Ascending aorta (tissue), 2 donors: ENCODE measurements around the gene VASH2. TPM values are rescaled to one million over a fixed set of nuclear protein-coding genes. Genes with fewer than 3 reads are reported as not detected.

Source experiments
- DNase-seq, 2 donors: peaks; one replicate each; pipeline ENCODE4 v3.0.0-alpha.2; 2019; ENCODE audit warnings: low spot score in 2 of 2
- H3K27ac ChIP-seq, 2 donors: fragments of 200-600 bp; sonication (generic); one replicate each; pipeline ENCODE4 v1.5.1; 2016 to 2017; ENCODE audit warnings: mild to moderate bottlenecking in 1 of 2
- H3K27me3 ChIP-seq: fragments of 200-600 bp; sonication (generic); one replicate; pipeline ENCODE4 v1.5.1; 2017
- H3K36me3 ChIP-seq, 2 donors: fragments of 200-600 bp; sonication (generic); one replicate each; pipeline ENCODE4 v1.5.1; 2016
- H3K4me1 ChIP-seq, 2 donors: fragments of 200-600 bp; sonication (generic); one replicate each; pipeline ENCODE4 v1.5.1; 2016 to 2017; ENCODE audit warnings: mild to moderate bottlenecking in 1 of 2
- H3K4me3 ChIP-seq, 2 donors: fragments of 200-600 bp; sonication (generic); one replicate each; pipeline ENCODE4 v1.5.1; 2016 to 2017; ENCODE audit warnings: mild to moderate bottlenecking in 1 of 2
- H3K9me3 ChIP-seq, 2 donors: fragments of 200-600 bp; sonication (generic); one replicate each; pipeline ENCODE4 v1.5.1; 2016
- intact Hi-C: fragments of 100-400 bp; cut with DNase I; formaldehyde crosslinking; loops from one replicate; pipeline ENCODE4 v1.15.1; 2023
- total RNA-seq: library from RNA; depleted of rRNA; stranded (reverse); fragments of >200 nt; gene quantifications from one replicate; pipeline ENCODE4 v1.1.0, GENCODE V29; 2016
- TF ChIP-seq, protein P1 (sequence below), 3 experiments: fragments of 200-600 bp in 2 of 3; fragments of 450-650 bp in 1 of 3; sonication (generic) in 2 of 3; IDR thresholded peaks; one replicate each; pipeline ENCODE4 v1.5.1; 2016 to 2019; ENCODE audit warnings: antibody characterized with exemption in 3 of 3, mild to moderate bottlenecking in 1 of 3, moderate library complexity in 1 of 3

The VASH2 gene
- total RNA-seq, 1 donor from 2014 or later, result 0.11 TPM

DNA sequence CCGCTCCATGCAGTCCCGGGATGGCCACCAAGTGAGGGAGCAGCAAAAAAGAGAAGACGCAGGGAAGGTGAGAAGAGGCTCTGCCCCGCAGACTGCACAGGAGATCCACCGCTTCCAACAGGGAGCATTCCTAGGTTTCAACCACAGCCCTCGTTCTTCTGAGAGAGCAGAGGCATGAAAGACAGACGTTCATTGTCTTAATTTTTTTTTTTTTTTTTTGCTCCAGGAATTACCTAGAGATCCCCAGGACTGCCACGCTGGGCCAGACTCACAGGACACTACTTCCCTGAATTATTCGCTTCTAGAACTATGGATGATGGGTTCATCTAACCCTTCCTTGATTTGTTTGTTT, 33.2 kb upstream of the VASH2 start:
- TF ChIP-seq, protein P1, sequence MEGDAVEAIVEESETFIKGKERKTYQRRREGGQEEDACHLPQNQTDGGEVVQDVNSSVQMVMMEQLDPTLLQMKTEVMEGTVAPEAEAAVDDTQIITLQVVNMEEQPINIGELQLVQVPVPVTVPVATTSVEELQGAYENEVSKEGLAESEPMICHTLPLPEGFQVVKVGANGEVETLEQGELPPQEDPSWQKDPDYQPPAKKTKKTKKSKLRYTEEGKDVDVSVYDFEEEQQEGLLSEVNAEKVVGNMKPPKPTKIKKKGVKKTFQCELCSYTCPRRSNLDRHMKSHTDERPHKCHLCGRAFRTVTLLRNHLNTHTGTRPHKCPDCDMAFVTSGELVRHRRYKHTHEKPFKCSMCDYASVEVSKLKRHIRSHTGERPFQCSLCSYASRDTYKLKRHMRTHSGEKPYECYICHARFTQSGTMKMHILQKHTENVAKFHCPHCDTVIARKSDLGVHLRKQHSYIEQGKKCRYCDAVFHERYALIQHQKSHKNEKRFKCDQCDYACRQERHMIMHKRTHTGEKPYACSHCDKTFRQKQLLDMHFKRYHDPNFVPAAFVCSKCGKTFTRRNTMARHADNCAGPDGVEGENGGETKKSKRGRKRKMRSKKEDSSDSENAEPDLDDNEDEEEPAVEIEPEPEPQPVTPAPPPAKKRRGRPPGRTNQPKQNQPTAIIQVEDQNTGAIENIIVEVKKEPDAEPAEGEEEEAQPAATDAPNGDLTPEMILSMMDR (IDR thresholded peaks at IDR 0.05), result no peak
- H3K27me3 ChIP-seq, result no peaks in the 10 kb centered on the region
- no peak overlapping the region for H3K4me3 ChIP-seq
- no peaks in the 10 kb centered on the region for H3K36me3 ChIP-seq
- DNase-seq, result no peak
- intact Hi-C loops, result no loop called here
- H3K4me1 ChIP-seq, result no peaks in the 10 kb centered on the region
- no peaks in the 10 kb centered on the region for H3K9me3 ChIP-seq
- H3K27ac ChIP-seq, result no peak overlapping the region

DNA sequence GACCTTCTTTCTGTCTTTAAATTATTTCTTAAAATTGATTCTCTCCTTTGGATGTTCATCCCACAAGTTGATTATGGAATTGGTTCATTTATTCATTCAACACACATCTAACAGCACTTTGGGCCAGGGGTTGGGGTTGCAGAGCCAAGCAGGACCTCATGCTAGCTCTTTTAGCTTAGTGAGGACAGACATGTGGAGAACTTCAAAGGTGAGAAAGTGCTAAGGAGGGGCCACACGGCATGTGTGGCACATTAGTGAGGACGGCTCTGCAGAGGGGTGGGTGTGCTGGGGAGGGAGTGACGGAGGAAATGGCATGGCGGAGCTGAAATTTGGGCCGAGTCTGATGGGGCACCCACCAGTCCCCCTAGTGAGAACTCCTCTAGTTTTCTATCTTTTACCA, 32.5 kb upstream of the VASH2 start:
- TF ChIP-seq, protein P1 (IDR thresholded peaks at IDR 0.05), result no peak
- intact Hi-C loops, result no loop called here

DNA sequence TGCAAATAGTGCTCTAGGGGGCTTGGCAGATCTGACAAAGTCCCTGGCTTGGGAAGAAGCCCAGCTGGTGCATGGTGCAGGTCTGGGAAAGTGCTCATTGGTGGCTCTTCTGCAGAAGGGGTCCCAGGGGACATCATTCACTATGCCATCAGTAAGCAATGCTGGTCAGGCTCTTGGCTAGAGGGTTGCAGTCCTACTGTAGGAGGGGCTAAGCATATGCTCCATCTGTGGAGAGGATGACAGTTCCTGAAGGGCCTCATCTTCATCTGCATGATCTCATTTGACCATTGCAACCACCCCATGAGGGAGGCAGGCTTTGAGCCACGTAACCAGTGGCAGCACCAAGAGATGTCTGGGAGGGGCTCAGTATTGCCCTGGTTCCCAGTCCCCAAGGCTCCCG, 31.5 kb upstream of the VASH2 start:
- Histone ChIP-seq H3K27ac (no peak overlapping the region), H3K36me3 (no peaks in the 10 kb centered on the region), H3K4me1 (no peaks in the 10 kb centered on the region), H3K4me3 (no peak overlapping the region), H3K9me3 (no peaks in the 10 kb centered on the region), H3K27me3 (no peaks in the 10 kb centered on the region)
- DNase-seq, result no peak
- TF ChIP-seq, protein P1 (IDR thresholded peaks at IDR 0.05), result no peak
- intact Hi-C loops, result no loop called here

More for the DNA sequence above, 32.5 kb upstream of the VASH2 start:
- no peak for DNase-seq
- Histone ChIP-seq H3K9me3 (no peaks in the 10 kb centered on the region), H3K27me3 (no peaks in the 10 kb centered on the region), H3K36me3 (no peaks in the 10 kb centered on the region), H3K4me3 (no peak overlapping the region), H3K27ac (no peak overlapping the region), H3K4me1 (no peaks in the 10 kb centered on the region)

DNA sequence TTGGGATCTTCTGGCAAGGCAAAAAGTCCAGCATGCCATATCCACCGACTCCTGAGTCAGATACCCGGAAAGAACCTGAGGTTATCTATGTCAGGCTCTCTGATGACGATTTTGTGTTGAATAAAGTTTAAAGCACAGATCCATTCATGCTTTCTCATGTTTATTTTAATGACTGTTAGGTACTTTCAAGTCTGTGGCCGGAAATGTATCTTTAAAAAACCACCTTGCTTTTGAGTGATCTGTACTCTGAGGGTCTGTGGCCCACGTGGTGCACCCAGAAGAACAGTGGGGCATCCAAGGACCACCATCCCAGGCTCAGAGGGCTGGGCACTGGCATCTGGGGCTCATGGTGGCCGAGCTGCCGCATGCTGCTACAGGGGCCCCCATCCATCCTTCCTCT, 30.1 kb upstream of the VASH2 start:
- TF ChIP-seq, protein P1 (IDR thresholded peaks at IDR 0.05), result no peak
- Histone ChIP-seq H3K9me3 (no peaks in the 10 kb centered on the region), H3K27ac (no peak overlapping the region), H3K36me3 (no peaks in the 10 kb centered on the region), H3K4me1 (no peaks in the 10 kb centered on the region), H3K27me3 (no peaks in the 10 kb centered on the region), H3K4me3 (no peak overlapping the region)
- intact Hi-C loops, result no loop called here
- no peak for DNase-seq

DNA sequence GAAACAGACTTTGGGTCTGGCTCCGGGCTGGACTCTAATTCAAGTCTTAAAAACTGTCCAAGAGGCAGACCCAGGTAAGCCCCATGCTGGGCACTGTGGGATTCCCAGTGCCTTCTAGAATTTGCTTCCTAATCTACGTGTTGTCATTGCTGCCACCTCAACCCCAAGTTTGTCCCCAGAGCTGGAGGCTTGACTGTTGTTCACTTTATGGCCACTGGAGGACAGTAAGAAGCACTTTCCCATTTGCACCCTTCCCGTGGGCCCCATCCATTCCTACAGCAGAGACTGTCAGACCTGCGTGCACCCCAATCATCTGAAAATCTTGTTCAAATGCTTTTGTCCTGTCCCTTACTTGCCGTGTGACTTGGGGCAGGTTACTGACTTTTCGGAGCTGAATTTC, 29.4 kb upstream of the VASH2 start:
- intact Hi-C loops, result no loop called here
- no peak for DNase-seq
- H3K27me3 ChIP-seq, result no peaks in the 10 kb centered on the region
- TF ChIP-seq, protein P1 (IDR thresholded peaks at IDR 0.05), result peak in 1 of 3 experiments; percentile 9
- H3K4me3 ChIP-seq, result no peak overlapping the region
- no peaks in the 10 kb centered on the region for H3K9me3 ChIP-seq
- H3K36me3 ChIP-seq, result no peaks in the 10 kb centered on the region
- no peak overlapping the region for H3K27ac ChIP-seq
- no peaks in the 10 kb centered on the region for H3K4me1 ChIP-seq

DNA sequence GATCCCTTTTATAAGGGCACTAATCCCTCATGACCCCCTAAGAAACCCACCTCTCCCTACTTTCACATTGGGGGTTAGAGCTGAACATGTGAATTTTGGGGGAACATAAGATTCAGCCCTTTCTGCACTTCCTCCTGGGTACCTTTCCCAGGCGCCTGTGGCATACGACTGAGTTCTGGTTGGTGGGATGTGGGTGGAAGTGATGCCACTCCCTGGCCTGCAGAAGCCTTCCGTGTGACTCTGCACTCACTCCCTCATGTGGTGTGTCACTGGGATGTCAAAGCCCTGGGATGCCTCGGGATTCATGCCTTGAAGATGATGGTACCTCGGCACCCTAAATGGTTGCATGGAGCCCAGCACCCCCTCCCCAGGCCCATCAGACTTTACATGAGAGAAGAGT, 28.3 kb upstream of the VASH2 start:
- no peak for DNase-seq
- Histone ChIP-seq H3K27me3 (no peaks in the 10 kb centered on the region), H3K9me3 (no peaks in the 10 kb centered on the region), H3K4me3 (no peak overlapping the region), H3K4me1 (no peaks in the 10 kb centered on the region), H3K27ac (no peak overlapping the region), H3K36me3 (no peaks in the 10 kb centered on the region)
- TF ChIP-seq, protein P1 (IDR thresholded peaks at IDR 0.05), result no peak
- intact Hi-C loops, result no loop called here
